ENCODE results near the gene DUOX2.
"Not testable (repeated sequence)": the region's sequence is repeated elsewhere in the genome, so short reads cannot be mapped to it uniquely, and the experiment has no call there.

Gene DUOX2

GRCh38 chr15:45101749-45102148 lies 12.2 kb downstream of the DUOX2 start:
- DNase-seq (ENCODE audit: low read depth in 3 of 3), result no peak

GRCh38 chr15:45100884-45101625 lies 12.9 kb downstream of the DUOX2 start:
- DNase-seq (ENCODE audit: low read depth in 3 of 3), result no peak

GRCh38 chr15:45099549-45100165 lies 14.3 kb downstream of the DUOX2 start:
- no peak for DNase-seq (ENCODE audit: low read depth in 3 of 3)

- no peak for DNase-seq (ENCODE audit: low read depth in 3 of 3)
These were observed 16.5 kb downstream of the DUOX2 start for GRCh38 chr15:45097466-45097865.

GRCh38 chr15:45095661-45096060 lies 18.3 kb downstream of the DUOX2 start:
- DNase-seq (ENCODE audit: low read depth in 3 of 3), result no peak

- no peak for DNase-seq (ENCODE audit: low read depth in 3 of 3)
These were observed 19.6 kb downstream of the DUOX2 start for GRCh38 chr15:45094358-45094730.

- DNase-seq (ENCODE audit: low read depth in 3 of 3), result no peak
These were observed 20.2 kb downstream of the DUOX2 start for GRCh38 chr15:45093622-45094357.

- no peak for DNase-seq (ENCODE audit: low read depth in 3 of 3)
These were observed 21.0 kb downstream of the DUOX2 start for GRCh38 chr15:45093013-45093412.

- no peak for DNase-seq (ENCODE audit: low read depth in 3 of 3)
These were observed 22.4 kb downstream of the DUOX2 start for GRCh38 chr15:45091576-45091975.

GRCh38 chr15:45091161-45091560 lies 22.8 kb downstream of the DUOX2 start:
- no peak for DNase-seq (ENCODE audit: low read depth in 3 of 3)

- no peak for DNase-seq (ENCODE audit: low read depth in 3 of 3)
These were observed 24.1 kb downstream of the DUOX2 start for GRCh38 chr15:45089712-45090373.

- DNase-seq (ENCODE audit: low read depth in 3 of 3), result no peak
These were observed 24.9 kb downstream of the DUOX2 start for GRCh38 chr15:45088801-45089711.

- no peak for DNase-seq (ENCODE audit: low read depth in 3 of 3)
These were observed 26.5 kb downstream of the DUOX2 start for GRCh38 chr15:45087513-45087912.

- DNase-seq (ENCODE audit: low read depth in 3 of 3), result no peak
These were observed 29.8 kb downstream of the DUOX2 start for GRCh38 chr15:45084163-45084562.

- no peak for DNase-seq (ENCODE audit: low read depth in 3 of 3)
These were observed 30.7 kb downstream of the DUOX2 start for GRCh38 chr15:45083223-45083622.

GRCh38 chr15:45082412-45082811 lies 31.6 kb downstream of the DUOX2 start:
- DNase-seq (ENCODE audit: low read depth in 3 of 3), result not testable (repeated sequence)

GRCh38 chr15:45080593-45080992 lies 33.4 kb downstream of the DUOX2 start:
- not testable (repeated sequence) for DNase-seq (ENCODE audit: low read depth in 3 of 3)

- DNase-seq (ENCODE audit: low read depth in 3 of 3), result not testable (repeated sequence)
These were observed 34.2 kb downstream of the DUOX2 start for GRCh38 chr15:45079628-45080246.

- not testable (repeated sequence) for DNase-seq (ENCODE audit: low read depth in 3 of 3)
These were observed 34.8 kb downstream of the DUOX2 start for GRCh38 chr15:45079201-45079600.

GRCh38 chr15:45077391-45077790 lies 36.6 kb downstream of the DUOX2 start:
- DNase-seq (ENCODE audit: low read depth in 3 of 3), result not testable (repeated sequence)
